Endothelial cell of umbilical vein (primary cell): Measurements from ENCODE around the gene CABLES1. TPM values are rescaled to one million over a fixed set of nuclear protein-coding genes. Genes with fewer than 3 reads are reported as not detected.

ENCODE experiments used
- BruUV-seq: library from RNA; stranded (reverse); fragments of 400-500 nt; replicated peaks from 2 replicates; lab custom pipeline; 2021; lab: Mats Ljungman, UMichigan
- CTCF ChIA-PET: fragments of 300-600, 350-600 bp; sonication (Branson Sonifier 250); formaldehyde crosslinking; loops from one replicate; lab custom pipeline; 2021; ENCODE audit warnings: antibody characterized with exemption, inconsistent platforms; lab: Charles Lee
- POLR2A ChIA-PET: fragments of 300-600, 350-600 bp; sonication (Branson Sonifier 250); formaldehyde crosslinking; loops from one replicate; lab custom pipeline; 2021; ENCODE audit warnings: antibody characterized with exemption, inconsistent platforms; lab: Charles Lee
- DNase-seq: peaks from one replicate; pipeline ENCODE4 v3.0.0-alpha.2; 2011; ENCODE audit warnings: low read depth, low spot score
- FAIRE-seq: peaks from 2 replicates; lab custom pipeline; 2011; peaks lifted over from hg19 to GRCh38; lab: Jason Lieb, UNC
- H2AFZ ChIP-seq: 2 replicates; pipeline ENCODE4 v1.6.0; 2012; ENCODE audit warnings: low read depth, low read length, control low read depth, inconsistent platforms
- H3K27ac ChIP-seq: 2 replicates; pipeline ENCODE4 v1.5.1; 2011; ENCODE audit warnings: low read depth, mild to moderate bottlenecking, control low read depth, low read length, moderate library complexity; ENCODE audit not compliant: insufficient read depth
- H3K27me3 ChIP-seq, 2 experiments: 2 replicates each; pipeline versions ENCODE4 v1.6.0 to v1.6.1; 2011; ENCODE audit warnings: low read length in 2 of 2, mixed read lengths in 1 of 2; ENCODE audit not compliant: control insufficient read depth in 2 of 2, insufficient read depth in 2 of 2
- H3K36me3 ChIP-seq, 2 experiments: 2 replicates in 1 of 2; 3 replicates in 1 of 2; pipeline ENCODE4 v1.5.1; 2011; ENCODE audit warnings: low read length in 2 of 2, mild to moderate bottlenecking in 1 of 2, moderate library complexity in 1 of 2; ENCODE audit not compliant: control insufficient read depth in 2 of 2, insufficient read depth in 2 of 2; ENCODE audit errors: extremely low read depth in 1 of 2
- H3K4me1 ChIP-seq: 3 replicates; pipeline ENCODE4 v1.5.1; 2011; ENCODE audit warnings: mild to moderate bottlenecking, low read length; ENCODE audit not compliant: control insufficient read depth, insufficient read depth; ENCODE audit errors: extremely low read depth
- H3K4me2 ChIP-seq: 2 replicates; pipeline ENCODE4 v1.6.1; 2011; ENCODE audit warnings: low read length, control low read depth, mixed read lengths; ENCODE audit not compliant: insufficient read depth
- H3K4me3 ChIP-seq, 3 experiments: fragments of 200-600 bp in 1 of 3; sonication (generic), shearing (Covaris generic) in 1 of 3; replicated peaks in 1 of 3; 2 replicates each; pipeline ENCODE4 v1.5.1; 2011 to 2016; ENCODE audit warnings: control low read depth in 3 of 3, low read length in 3 of 3, mild to moderate bottlenecking in 2 of 3, inconsistent platforms in 1 of 3, low read depth in 1 of 3, moderate library complexity in 1 of 3; ENCODE audit not compliant: insufficient read depth in 1 of 3
- H3K79me2 ChIP-seq: 2 replicates; pipeline ENCODE4 v1.6.0; 2012; ENCODE audit warnings: low read length, inconsistent platforms; ENCODE audit not compliant: control insufficient read depth, insufficient read depth
- H3K9ac ChIP-seq: replicated peaks from 2 replicates; pipeline ENCODE3; 2011; ENCODE audit warnings: low read length, control low read depth; ENCODE audit not compliant: insufficient read depth; ENCODE audit errors: extremely low read depth
- H3K9me1 ChIP-seq: replicated peaks from 3 replicates; pipeline ENCODE4 v1.6.0; 2011; ENCODE audit warnings: mild to moderate bottlenecking, low read length; ENCODE audit not compliant: control insufficient read depth, insufficient read depth; ENCODE audit errors: extremely low read depth
- H3K9me3 ChIP-seq: replicated peaks from 2 replicates; pipeline ENCODE4 v1.5.1; 2012; ENCODE audit warnings: low read length, inconsistent platforms; ENCODE audit not compliant: control insufficient read depth, insufficient read depth
- H4K20me1 ChIP-seq: replicated peaks from 2 replicates; pipeline ENCODE3; 2011; ENCODE audit warnings: mild to moderate bottlenecking, low read length; ENCODE audit not compliant: control insufficient read depth, insufficient read depth; ENCODE audit errors: extremely low read depth
- EZH2 ChIP-seq: IDR thresholded peaks from 2 replicates; pipeline ENCODE4 v1.6.1; 2012; ENCODE audit warnings: borderline replicate concordance, low read depth, mild to moderate bottlenecking, moderate library complexity, low read length, inconsistent platforms; ENCODE audit not compliant: severe bottlenecking
- FOS ChIP-seq: IDR thresholded peaks from 2 replicates; pipeline ENCODE4 v1.6.1; 2011; ENCODE audit warnings: mild to moderate bottlenecking, low read length, moderate library complexity, borderline replicate concordance; ENCODE audit not compliant: insufficient read depth
- JUN ChIP-seq: IDR thresholded peaks from 2 replicates; pipeline ENCODE4 v1.6.1; 2011; ENCODE audit warnings: borderline replicate concordance, low read depth; ENCODE audit not compliant: insufficient read length, insufficient read depth
- MYC ChIP-seq: IDR thresholded peaks from one replicate; pipeline ENCODE4 v1.6.1; 2011; ENCODE audit warnings: mild to moderate bottlenecking, low read depth, low read length
- POLR2A ChIP-seq: IDR thresholded peaks from 2 replicates; pipeline ENCODE4 v1.6.1; 2012; ENCODE audit warnings: low read depth, mild to moderate bottlenecking, control low read depth, low read length
- POLR2AphosphoS5 ChIP-seq: IDR thresholded peaks from 2 replicates; pipeline ENCODE4 v1.6.1; 2012; ENCODE audit warnings: low read depth, mild to moderate bottlenecking, control low read depth, low read length, moderate library complexity; ENCODE audit not compliant: insufficient read depth
- dilution Hi-C: fragments of 300-500 bp; cut with MboI; formaldehyde crosslinking; loops from one replicate; pipeline ENCODE4 v1.15.0; 2019; ENCODE audit warnings: low sequenced_read_pairs; ENCODE audit not compliant: extremely low pct_ligation_motif_present
- intact Hi-C: fragments of 100-400 bp; cut with micrococcal nuclease; formaldehyde crosslinking; loops from one replicate; pipeline ENCODE4 v1.10.0; 2022
- polyA plus RNA-seq, 4 experiments: library from polyadenylated mRNA; depleted of rRNA in 3 of 4; stranded (reverse) in 3 of 4; unstranded in 1 of 4; fragments of >200 nt; gene quantifications; 2 replicates each; pipeline versions ENCODE4 v1.2.1 to v1.2.3, GENCODE V29; 2011 to 2012; ENCODE audit warnings: missing spikeins in 1 of 4
- total RNA-seq: library from RNA; stranded (reverse); gene quantifications from 2 replicates; pipeline ENCODE4 v1.2.3, GENCODE V29; 2021
- TF ChIP-seq, protein P1 (sequence below): IDR thresholded peaks from 2 replicates; pipeline ENCODE4 v1.6.1; 2011; ENCODE audit not compliant: insufficient read depth, insufficient read length

Gene CABLES1
- total and polyA plus RNA-seq, 2 donors (not counting 3 experiments of a cell fraction or from before 2014, with no cell fraction given) = 40.2 to 71.1 TPM

DNA sequence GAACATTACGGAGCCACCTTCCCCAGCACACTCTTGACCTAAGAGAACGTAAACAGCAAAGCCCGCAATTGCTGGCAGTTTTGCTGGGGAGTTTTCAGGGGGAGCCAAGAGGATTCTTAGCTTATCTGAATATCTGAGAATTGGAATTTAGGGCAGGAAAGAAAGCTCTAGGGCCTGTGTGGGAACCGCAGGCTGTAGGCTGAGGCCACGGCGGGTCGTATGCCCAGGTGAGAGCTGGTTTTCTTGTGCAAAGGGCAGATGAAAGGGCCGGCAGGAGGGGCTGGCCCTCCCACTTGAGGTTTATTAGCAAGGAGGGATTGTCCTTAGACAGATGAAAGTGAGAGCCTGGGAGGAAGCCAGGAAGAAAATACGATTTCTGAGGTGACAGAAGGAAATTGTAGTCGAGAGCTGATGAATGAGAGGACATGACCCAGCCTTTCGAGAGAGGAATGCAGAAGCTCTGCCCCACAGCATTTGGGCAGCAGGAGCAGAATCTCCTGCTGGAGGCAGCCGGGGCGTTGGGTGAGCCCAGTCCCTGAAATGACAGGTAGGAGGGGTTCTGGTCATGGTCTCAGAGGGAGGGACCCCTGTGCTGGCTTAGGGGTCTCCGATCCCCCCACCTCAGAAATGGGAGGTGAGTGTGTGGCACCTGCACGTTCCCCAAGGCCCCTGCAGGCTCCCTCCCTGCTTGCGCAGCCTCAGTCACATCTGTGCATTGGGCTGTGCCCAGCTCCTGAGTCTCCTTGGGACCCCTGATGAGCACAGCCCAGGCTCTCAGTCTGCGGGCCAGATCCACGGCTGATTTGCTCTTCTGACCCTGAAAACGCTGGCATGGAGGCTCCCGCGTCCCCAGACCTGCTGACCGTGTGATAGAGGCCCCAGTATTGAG, 61.1 kb downstream of the CABLES1 start:
- Histone ChIP-seq H3K27me3 (no peaks in the 10 kb centered on the region), H3K4me1 (peaks cover 35% of the 10 kb centered on the region), H3K4me3 (no peak overlapping the region), H4K20me1 (no peaks in the 10 kb centered on the region), H3K4me2 (no peak overlapping the region), H3K36me3 (peaks cover 13 to 24% of the 10 kb centered on the region in 2 experiments), H3K9ac (no peak overlapping the region), H3K27ac (no peak overlapping the region), H3K9me3 (no peaks in the 10 kb centered on the region), H3K79me2 (no peaks in the 10 kb centered on the region), H3K9me1 (no peaks in the 10 kb centered on the region), H2AFZ (no peak overlapping the region)
- POLR2A ChIA-PET = no interaction called here
- CTCF ChIA-PET = interaction anchor here (1.0 to 1.3 kb wide), 3 partner anchors 9 to 16 kb away, joined by 3 to 4 read pairs (median 3); no protein-coding TSS in a partner anchor
- DNase-seq (no peak), FAIRE-seq (no peak)
- BruUV-seq = no TSS peak
- TF ChIP-seq, protein P1, sequence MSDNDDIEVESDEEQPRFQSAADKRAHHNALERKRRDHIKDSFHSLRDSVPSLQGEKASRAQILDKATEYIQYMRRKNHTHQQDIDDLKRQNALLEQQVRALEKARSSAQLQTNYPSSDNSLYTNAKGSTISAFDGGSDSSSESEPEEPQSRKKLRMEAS = no peak
- no peak for TF ChIP-seq MYC
- no peak for TF ChIP-seq POLR2A
- intact Hi-C loops (loop anchor here (10.0 kb wide), 1 partner anchor 162 kb away; no protein-coding TSS in a partner anchor), dilution Hi-C loops (no loop called here)

DNA sequence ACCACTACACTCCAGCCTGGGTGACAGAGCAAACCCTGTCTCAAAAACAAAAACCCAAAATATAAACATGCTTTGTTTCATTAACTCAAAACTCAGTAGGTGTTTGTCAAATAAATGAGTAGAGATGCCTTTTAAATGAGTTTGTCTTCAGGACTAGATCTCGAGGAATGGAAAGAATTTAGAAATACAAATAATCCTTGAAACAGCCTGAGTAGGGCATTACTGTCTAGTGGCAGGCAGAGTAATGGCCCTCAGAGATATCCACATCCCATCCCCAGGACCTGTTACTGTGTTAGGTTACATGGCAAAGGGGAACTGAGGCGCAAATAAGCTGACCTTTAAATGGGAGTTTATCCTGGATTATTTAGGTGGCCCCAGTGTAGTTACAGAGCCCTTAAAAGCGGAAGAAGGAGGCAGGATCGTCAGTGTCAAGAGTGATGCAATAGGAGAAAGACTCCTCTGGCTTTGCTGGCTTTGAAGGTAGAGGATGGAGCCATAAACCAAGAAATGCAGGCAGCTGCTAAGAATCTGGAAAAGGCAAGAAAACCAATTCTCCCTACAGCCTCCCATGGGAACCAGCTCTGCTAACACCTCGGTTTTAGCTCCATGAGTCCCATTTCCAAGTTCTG, 63.0 kb downstream of the CABLES1 start:
- Histone ChIP-seq H3K27ac (no peak overlapping the region), H3K79me2 (no peaks in the 10 kb centered on the region), H3K9me3 (no peaks in the 10 kb centered on the region), H3K27me3 (no peaks in the 10 kb centered on the region), H3K4me2 (no peak overlapping the region), H3K4me1 (peaks cover 17% of the 10 kb centered on the region), H3K9me1 (no peaks in the 10 kb centered on the region), H3K4me3 (no peak overlapping the region), H3K9ac (no peak overlapping the region), H2AFZ (no peak overlapping the region), H4K20me1 (no peaks in the 10 kb centered on the region), H3K36me3 (peaks cover 13 to 32% of the 10 kb centered on the region in 2 experiments)
- dilution Hi-C loops (no loop called here), intact Hi-C loops (loop anchor here (10.0 kb wide), 1 partner anchor 164 kb away; no protein-coding TSS in a partner anchor)
- DNase-seq (no peak), FAIRE-seq (no peak)
- no TSS peak for BruUV-seq
- TF ChIP-seq POLR2AphosphoS5 (no peak), EZH2 (no peak), JUN (no peak), MYC (no peak), FOS (no peak), POLR2A (no peak)
- TF ChIP-seq, protein P1 = no peak
- CTCF ChIA-PET = interaction anchor here (0.8 to 1.5 kb wide), 2 partner anchors 22 to 67 kb away, joined by 4 read pairs; no protein-coding TSS in a partner anchor
- POLR2A ChIA-PET = no interaction called here
